Muscle of back (tissue), 11 donors: Measurements from ENCODE around the gene TPT1. TPM values are rescaled to one million over a fixed set of nuclear protein-coding genes. Genes with fewer than 3 reads are reported as not detected.
"Not testable (repeated sequence)": the region's sequence is repeated elsewhere in the genome, so short reads cannot be mapped to it uniquely, and the experiment has no call there.

Experiments used
- DNase-seq, 3 donors: peaks; one replicate each; pipeline versions ENCODE4 v3.0.0 to v3.0.0-alpha.2; 2013
- polyA plus RNA-seq, 10 donors: library from polyadenylated mRNA; unstranded; fragments of 120-200 nt; gene quantifications; one replicate each; pipeline ENCODE4 v1.2.1, GENCODE V29; 2013; ENCODE audit not compliant: insufficient read length in 10 of 10

The TPT1 gene
- polyA plus RNA-seq, 10 donors, result 8,104 to 9,462 (median 8,579) TPM

- DNase-seq, result no peak
Measured at GRCh38 chr13:45369116-45369515, 28.1 kb upstream of the TPT1 start.

DNA sequence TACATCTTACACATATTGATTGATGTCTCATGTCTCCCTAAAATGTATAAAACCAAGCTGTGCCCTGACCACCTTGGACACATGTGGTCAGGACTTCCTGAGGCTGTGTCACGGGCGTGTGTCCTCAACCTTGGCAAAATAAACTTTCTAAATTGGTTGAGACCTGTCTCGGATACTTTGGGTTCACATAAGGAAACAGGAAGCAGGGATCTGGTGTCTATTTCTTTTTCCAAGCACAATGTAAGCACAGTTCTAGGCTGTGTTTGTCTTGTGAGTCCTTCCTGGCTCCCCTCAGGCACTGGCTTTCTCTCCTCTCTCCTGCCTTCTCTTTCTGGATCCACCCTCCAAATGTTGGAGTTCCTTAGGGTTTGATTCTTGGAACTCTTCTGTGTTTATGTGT, 27.6 kb upstream of the TPT1 start:
- DNase-seq, result no peak

GRCh38 chr13:45368005-45368404, 27.0 kb upstream of the TPT1 start:
- no peak for DNase-seq

DNA sequence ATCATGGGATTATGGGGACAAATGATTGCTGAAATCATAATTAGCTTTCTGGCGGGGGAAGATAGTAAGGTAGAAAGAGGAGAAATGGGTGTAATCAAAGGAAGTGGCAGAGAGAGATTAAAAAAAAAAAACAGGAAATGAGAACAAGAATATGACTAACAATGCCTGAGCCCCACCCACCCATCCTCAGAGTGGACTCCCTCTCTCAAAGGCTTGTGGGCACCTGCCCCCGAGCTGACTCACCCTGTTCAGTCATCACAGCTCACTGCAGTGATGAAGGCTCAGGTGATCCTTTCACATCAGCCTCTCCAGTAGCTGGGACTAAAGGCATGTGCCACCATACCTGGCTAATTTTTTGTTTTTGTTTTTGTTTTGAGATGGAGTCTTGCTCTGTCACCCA, 26.4 kb upstream of the TPT1 start:
- peak in 1 of 3 donors; percentile 60 for DNase-seq

DNA sequence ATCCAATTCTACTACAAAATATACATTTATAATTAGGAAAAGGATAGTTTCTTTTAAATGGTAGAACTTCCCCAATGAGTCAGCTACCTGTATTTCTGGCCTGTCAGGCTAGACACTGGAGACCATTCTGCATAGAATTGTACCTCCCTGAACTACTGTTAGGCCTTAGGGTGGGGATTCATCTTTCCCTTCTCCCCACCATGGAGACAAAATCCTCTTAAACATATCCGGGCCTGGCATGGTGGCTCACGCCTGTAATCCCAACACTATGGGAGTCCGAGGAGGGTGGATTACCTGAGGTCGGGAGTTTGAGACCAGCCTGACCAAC, 24.5 kb upstream of the TPT1 start:
- no peak for DNase-seq

- no peak for DNase-seq
Measured at GRCh38 chr13:45364876-45365557, 24.0 kb upstream of the TPT1 start.

- DNase-seq, result no peak
Measured at GRCh38 chr13:45362939-45363338, 22.0 kb upstream of the TPT1 start.

GRCh38 chr13:45361596-45362206, 20.7 kb upstream of the TPT1 start:
- no peak for DNase-seq

DNA sequence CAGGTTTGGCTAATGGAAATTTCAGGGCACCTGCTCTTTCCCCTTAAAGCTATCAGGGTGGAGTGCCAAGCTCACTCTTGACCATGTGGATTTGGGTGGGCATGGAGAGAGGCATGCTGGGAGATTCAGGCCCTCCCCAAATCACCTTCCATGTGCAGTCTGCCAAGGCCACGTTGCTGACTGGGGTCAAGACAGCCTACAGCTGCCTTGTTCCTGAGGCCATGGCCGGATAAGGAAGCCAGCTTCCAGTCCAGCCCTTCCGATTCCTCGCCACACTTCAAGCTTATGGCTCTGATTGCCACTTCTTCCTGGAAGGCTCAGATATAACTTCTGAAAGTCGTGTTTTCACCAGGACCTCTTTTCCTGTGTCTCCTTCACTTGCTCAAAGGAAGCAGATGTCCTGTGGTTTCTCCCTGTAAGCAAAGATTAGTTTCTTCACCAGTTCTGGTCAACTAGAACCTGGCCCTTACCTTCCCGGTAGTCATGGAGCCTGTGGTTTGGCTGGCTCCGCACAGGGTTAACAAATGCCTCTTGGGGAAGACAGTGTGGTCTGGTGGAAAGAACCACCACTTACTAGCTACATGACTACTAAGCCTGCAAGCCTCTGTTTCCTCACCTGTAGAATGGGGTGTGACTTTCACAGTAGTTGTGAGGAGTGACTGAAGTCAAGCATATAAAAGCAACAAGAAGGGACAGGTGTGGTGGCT, 16.1 kb upstream of the TPT1 start:
- DNase-seq, result no peak

GRCh38 chr13:45353895-45354294, 12.9 kb upstream of the TPT1 start:
- DNase-seq, result no peak

GRCh38 chr13:45352031-45352430, 11.0 kb upstream of the TPT1 start:
- DNase-seq, result no peak

- DNase-seq, result no peak
Measured at GRCh38 chr13:45350152-45350551, 9.2 kb upstream of the TPT1 start.

DNA sequence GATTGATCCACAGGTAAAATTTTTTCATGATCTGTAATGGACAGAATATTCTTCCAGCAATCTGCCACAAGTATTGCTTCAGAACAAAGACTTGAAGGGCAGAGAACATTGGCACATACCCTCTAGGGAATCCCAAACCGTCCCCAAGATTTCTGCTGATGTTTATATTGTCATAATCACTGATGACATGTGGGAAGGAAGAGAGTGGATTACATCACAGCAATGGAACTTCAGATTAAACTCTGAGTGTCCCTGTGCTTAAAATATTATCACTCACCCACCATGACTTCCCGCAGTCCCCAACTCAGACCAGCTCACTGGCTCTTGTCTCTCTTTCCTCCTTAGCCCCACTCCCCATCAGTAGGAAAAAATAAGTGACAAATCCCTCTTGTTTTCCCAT, 8.5 kb upstream of the TPT1 start:
- no peak for DNase-seq

DNA sequence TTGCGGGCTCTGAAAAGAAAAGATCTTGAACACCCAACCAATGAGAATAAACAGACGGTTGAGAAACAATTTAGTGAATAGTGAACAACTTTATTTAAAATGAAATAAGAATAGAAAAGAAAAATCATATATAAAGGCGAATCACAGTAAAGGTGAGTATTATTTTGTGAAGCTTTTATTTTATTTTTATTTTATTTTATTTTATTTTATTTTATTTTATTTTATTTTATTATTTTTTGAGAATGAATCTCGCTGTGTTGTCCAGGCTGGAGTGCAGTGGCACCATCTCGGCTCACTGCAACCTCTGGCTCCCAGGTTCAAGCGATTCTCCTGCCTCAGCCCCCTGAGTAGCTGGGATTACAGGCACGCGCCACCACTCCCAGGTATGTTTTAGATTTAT, 3.1 kb upstream of the TPT1 start:
- DNase-seq, result not testable (repeated sequence)

- not testable (repeated sequence) for DNase-seq
Measured at GRCh38 chr13:45343102-45343501, 2.1 kb upstream of the TPT1 start.

DNA sequence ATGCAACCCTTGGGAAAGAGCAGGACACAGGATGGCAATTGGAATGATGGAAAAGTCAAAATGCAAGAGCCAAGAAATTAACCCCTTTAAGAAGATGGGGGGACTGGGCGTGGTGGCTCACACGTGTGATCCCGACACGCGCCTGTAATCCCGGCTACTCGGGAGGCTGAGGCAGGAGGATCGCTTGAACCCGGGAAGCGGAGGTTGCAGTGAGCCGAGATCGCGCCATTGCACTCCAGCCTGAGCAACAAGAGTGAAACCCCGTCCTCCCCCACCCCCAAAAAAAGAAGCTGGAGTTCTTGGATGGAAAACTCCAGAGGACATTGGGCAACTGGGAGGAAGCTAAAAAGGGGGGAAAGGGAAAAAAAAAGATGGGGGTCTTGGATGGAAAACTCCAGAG, 1.7 kb upstream of the TPT1 start:
- not testable (repeated sequence) for DNase-seq

DNA sequence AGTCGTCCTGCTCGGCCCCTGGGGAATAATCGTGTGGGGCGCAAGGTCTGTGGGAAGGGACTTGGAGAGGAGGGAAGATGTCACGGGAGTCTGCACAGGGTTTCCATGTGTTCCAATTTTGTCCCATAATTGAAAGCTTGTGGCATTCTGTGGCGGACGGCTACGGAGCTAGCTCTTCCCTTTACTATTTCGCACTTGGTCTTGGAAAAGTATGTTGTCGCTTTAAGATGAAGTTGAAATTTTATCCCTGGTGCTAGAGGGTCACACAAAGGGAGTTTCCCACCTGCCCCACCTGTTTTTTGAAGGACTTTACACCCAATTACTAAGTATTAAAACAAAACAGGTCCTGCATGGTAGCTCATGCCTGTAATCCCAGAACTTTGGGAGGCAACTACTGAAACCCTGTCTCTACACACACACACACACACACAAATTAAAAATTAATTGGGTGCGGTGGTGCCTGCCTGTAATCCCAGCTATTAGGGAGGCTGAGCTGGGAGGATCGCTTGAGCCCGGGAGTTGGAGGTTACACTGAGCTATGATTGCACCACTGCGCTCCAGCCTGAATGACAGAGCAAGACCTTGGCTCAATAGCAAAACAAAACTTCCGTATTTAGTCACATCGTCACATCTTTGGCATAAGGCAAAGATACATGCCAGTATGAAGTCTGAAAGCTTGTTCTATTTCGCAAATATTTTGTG, 967 bp upstream of the TPT1 start:
- DNase-seq, result no peak

GRCh38 chr13:45340422-45341033, 455 bp downstream of the TPT1 start:
- DNase-seq, result peak; percentile 90 to 96 (median 93)

DNA sequence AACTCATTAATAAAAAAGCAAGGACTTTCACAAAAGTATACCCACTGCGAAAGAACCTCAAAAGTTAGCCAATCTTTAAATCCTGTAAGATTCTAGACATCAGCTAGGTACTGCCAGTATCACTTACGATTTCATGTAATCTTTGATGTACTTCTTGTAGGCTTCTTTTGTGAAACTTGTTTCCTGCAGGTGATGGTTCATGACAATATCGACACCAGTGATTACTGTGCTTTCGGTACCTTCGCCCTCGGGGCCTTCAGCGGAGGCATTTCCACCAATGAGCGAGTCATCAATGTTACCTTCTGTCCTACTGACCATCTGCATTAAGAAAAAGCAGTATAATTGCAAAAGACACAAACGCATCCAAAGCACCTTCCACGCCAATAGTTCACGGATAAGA, 1.1 kb downstream of the TPT1 start:
- DNase-seq, result no peak

GRCh38 chr13:45339399-45339798, 1.6 kb downstream of the TPT1 start:
- no peak for DNase-seq

DNA sequence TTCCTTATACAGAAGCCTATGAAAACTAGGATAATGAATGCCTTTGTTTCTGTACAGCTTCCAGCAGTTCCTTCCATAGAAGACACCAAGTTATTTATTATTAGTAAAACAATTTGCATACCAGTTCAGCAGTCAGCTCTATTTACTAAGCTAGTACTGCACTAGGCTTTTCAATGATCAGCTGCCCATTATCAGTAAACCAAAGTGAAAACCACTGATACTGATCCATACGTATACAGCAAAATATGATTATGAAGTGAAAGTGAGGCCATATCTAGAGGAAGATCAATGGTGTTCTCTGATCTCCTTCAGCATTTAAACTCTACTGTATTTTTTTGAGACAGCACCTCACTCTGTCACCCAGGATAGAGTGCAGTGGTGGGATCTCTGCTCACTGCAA, 3.2 kb downstream of the TPT1 start:
- no peak for DNase-seq

- no peak for DNase-seq
Measured at GRCh38 chr13:45337395-45337794, 3.6 kb downstream of the TPT1 start.
